ENCODE data around the gene SLC22A16. TPM values are rescaled to one million over a fixed set of nuclear protein-coding genes. Genes with fewer than 3 reads are reported as not detected.
"Not testable (repeated sequence)": the region's sequence is repeated elsewhere in the genome, so short reads cannot be mapped to it uniquely, and the experiment has no call there.

The SLC22A16 gene
- total RNA-seq, 1 experiment from 2014 or later: not detected

GRCh38 chr6:110490110-110490509 is 13.7 kb upstream of the SLC22A16 start:
- ChIA-PET POLR2A (no interaction called here), CTCF (no interaction called here)
- DNase-seq (ENCODE audit: unreplicated experiment): no peak
- no peak overlapping the region for H3K27ac Mint-ChIP-seq (ENCODE audit: low read depth, unreplicated experiment)
- H3K4me1 Mint-ChIP-seq (ENCODE audit: insufficient read depth, unreplicated experiment): peaks cover 17% of the 10 kb centered on the region
- no peaks in the 10 kb centered on the region for H3K27me3 Mint-ChIP-seq (ENCODE audit: insufficient read depth, unreplicated experiment)
- BruUV-seq (replicated peaks): no TSS peak
- H3K4me3 Mint-ChIP-seq (ENCODE audit: unreplicated experiment): no peak overlapping the region
- no peaks in the 10 kb centered on the region for H3K9me3 Mint-ChIP-seq (ENCODE audit: unreplicated experiment)
- TF ChIP-seq, protein P1, sequence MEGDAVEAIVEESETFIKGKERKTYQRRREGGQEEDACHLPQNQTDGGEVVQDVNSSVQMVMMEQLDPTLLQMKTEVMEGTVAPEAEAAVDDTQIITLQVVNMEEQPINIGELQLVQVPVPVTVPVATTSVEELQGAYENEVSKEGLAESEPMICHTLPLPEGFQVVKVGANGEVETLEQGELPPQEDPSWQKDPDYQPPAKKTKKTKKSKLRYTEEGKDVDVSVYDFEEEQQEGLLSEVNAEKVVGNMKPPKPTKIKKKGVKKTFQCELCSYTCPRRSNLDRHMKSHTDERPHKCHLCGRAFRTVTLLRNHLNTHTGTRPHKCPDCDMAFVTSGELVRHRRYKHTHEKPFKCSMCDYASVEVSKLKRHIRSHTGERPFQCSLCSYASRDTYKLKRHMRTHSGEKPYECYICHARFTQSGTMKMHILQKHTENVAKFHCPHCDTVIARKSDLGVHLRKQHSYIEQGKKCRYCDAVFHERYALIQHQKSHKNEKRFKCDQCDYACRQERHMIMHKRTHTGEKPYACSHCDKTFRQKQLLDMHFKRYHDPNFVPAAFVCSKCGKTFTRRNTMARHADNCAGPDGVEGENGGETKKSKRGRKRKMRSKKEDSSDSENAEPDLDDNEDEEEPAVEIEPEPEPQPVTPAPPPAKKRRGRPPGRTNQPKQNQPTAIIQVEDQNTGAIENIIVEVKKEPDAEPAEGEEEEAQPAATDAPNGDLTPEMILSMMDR (IDR thresholded peaks at IDR 0.05; ENCODE audit: unreplicated experiment): no peak
- no peaks in the 10 kb centered on the region for H3K36me3 Mint-ChIP-seq (ENCODE audit: insufficient read depth, unreplicated experiment)
- intact Hi-C loops (cut with micrococcal nuclease): no loop called here

GRCh38 chr6:110488606-110489190 is 12.3 kb upstream of the SLC22A16 start:
- no peak overlapping the region for H3K4me3 Mint-ChIP-seq (ENCODE audit: unreplicated experiment)
- H3K4me1 Mint-ChIP-seq (ENCODE audit: insufficient read depth, unreplicated experiment): peaks cover 23% of the 10 kb centered on the region
- no peaks in the 10 kb centered on the region for H3K27me3 Mint-ChIP-seq (ENCODE audit: insufficient read depth, unreplicated experiment)
- TF ChIP-seq, protein P1 (IDR thresholded peaks at IDR 0.05; ENCODE audit: unreplicated experiment): no peak
- intact Hi-C loops (cut with micrococcal nuclease): no loop called here
- ChIA-PET POLR2A (interaction anchor here (1.5 kb wide), 1 partner anchor 24 kb away, joined by 3 read pairs; no protein-coding TSS in a partner anchor), CTCF (interaction anchor here (0.9 to 1.5 kb wide), 2 partner anchors 461 to 523 kb away, joined by 3 read pairs; no protein-coding TSS in a partner anchor)
- BruUV-seq (replicated peaks): no TSS peak
- H3K36me3 Mint-ChIP-seq (ENCODE audit: insufficient read depth, unreplicated experiment): no peaks in the 10 kb centered on the region
- H3K9me3 Mint-ChIP-seq (ENCODE audit: unreplicated experiment): no peaks in the 10 kb centered on the region
- no peak overlapping the region for H3K27ac Mint-ChIP-seq (ENCODE audit: low read depth, unreplicated experiment)
- DNase-seq (ENCODE audit: unreplicated experiment): no peak

DNA sequence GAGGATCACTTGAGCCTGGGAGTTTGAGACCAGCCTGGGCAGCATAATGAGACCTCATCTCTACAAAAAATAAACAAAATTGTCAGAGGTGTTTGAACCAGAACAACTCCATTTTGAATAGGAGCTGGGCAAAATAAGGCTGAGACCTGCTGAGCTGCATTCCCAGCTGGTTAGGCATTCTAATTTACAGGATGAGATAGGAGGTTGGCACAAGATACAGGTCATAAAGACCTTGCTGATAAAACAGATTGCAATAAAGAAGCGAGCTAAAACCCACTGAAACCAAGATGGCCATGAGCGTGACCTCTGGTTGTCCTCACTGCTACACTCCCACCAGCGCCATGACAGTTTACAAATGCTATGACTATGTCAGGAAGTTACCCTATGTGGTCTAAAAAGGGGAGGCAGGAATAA is 11.6 kb upstream of the SLC22A16 start:
- H3K4me3 Mint-ChIP-seq (ENCODE audit: unreplicated experiment); H3K9me3 Mint-ChIP-seq (ENCODE audit: unreplicated experiment); H3K27me3 Mint-ChIP-seq (ENCODE audit: insufficient read depth, unreplicated experiment); DNase-seq (ENCODE audit: unreplicated experiment); H3K27ac Mint-ChIP-seq (ENCODE audit: low read depth, unreplicated experiment); intact Hi-C loops (cut with micrococcal nuclease); BruUV-seq (replicated peaks); H3K36me3 Mint-ChIP-seq (ENCODE audit: insufficient read depth, unreplicated experiment): not testable (repeated sequence)
- H3K4me1 Mint-ChIP-seq (ENCODE audit: insufficient read depth, unreplicated experiment): peaks cover 23% of the 10 kb centered on the region
- POLR2A ChIA-PET: interaction anchor here (0.6 to 1.5 kb wide), 2 partner anchors 25 to 812 kb away, joined by 3 read pairs; no protein-coding TSS in a partner anchor
- CTCF ChIA-PET: interaction anchor here (0.5 to 1.5 kb wide), 2 partner anchors 447 to 461 kb away, joined by 3 read pairs; no protein-coding TSS in a partner anchor

DNA sequence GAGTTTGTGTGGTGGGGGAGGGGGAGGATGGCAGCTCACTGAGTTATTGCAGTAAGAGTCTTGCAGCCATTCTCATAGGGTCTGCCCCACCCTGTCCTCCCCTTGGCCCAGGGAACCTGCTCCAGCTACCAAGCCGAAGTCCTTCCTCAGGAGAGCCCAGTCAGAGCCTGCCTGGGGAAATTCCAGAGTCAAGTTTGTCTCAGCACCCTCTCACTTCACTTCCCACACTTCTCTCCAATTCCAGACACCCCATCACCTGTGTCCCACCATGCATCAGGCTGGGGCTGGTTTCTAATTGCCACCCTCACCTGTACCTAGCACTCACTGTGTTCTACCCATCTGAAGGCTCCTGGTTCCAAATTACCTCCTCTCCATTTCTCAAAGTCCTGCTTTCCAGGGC is 10.3 kb upstream of the SLC22A16 start:
- CTCF ChIA-PET: interaction anchor here (0.6 to 1.4 kb wide), 2 partner anchors 28 to 496 kb away, joined by 3 to 4 read pairs; no protein-coding TSS in a partner anchor
- no peaks in the 10 kb centered on the region for H3K9me3 Mint-ChIP-seq (ENCODE audit: unreplicated experiment)
- H3K36me3 Mint-ChIP-seq (ENCODE audit: insufficient read depth, unreplicated experiment): no peaks in the 10 kb centered on the region
- no TSS peak for BruUV-seq (replicated peaks)
- H3K27ac Mint-ChIP-seq (ENCODE audit: low read depth, unreplicated experiment): no peak overlapping the region
- TF ChIP-seq, protein P1 (IDR thresholded peaks at IDR 0.05; ENCODE audit: unreplicated experiment): no peak
- no peak for DNase-seq (ENCODE audit: unreplicated experiment)
- POLR2A ChIA-PET: no interaction called here
- no peak overlapping the region for H3K4me3 Mint-ChIP-seq (ENCODE audit: unreplicated experiment)
- peaks cover 12% of the 10 kb centered on the region for H3K4me1 Mint-ChIP-seq (ENCODE audit: insufficient read depth, unreplicated experiment)
- H3K27me3 Mint-ChIP-seq (ENCODE audit: insufficient read depth, unreplicated experiment): no peaks in the 10 kb centered on the region
- intact Hi-C loops (cut with micrococcal nuclease): no loop called here

All from MCF 10A (cell line).